ENCODE data around the gene DNAJC1.
A peak's percentile ranks its signal among the peaks of the same experiment; 100 is the strongest.
"Not testable (repeated sequence)": the region's sequence is repeated elsewhere in the genome, so short reads cannot be mapped to it uniquely, and the experiment has no call there.

Gene DNAJC1

DNA sequence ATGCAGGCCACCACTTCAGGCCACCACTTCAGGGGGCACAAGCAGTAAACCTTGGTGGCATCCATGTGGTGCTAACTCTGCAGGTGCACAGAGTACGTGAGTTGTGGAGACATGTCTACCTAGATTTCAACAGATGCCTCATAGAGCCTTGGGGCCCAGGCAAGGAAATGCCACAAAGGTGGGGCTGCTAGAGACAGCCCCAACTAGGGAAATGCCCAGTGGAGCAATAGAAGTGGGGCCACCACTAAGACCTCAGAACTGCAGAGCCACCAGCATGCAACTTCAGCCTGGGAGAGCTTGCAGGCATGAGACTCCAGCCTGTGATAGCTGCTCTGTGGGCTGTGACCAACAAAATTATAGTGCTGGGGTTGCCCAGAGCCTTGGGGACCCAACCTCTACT is 107.6 kb downstream of the DNAJC1 start:
- no peak for DNase-seq

DNA sequence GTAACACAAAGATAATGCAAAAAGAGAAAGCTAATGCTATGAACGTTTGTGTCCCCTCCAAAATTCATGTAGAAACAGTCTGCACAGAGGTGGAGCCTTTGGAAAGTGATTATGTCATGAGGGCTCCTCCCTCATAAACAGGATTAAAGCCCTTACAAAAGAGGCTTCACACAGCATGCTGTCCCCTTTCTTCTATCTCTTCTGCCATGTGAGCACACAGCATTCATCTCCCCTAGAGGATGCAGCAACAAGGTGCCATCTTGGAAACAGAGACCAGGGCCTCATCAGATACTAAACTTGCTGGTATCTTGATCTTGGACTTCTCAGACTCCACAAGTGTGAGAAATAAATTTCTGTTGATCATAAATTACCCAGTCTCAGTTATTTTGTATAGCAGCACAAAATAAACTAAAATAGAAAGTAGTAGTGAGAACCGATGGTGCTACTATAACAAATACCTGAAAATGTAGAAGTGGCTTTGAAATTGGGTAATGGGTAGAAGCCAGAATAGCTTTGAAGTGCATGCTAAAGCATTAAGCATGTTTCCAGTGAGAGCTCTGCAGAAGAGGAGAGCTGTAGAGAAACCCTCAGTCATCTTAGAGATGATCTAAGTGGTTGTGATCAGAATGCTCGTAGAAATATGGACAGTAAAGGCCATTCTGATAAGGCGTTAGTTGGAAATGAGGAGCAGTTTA is 108.7 kb downstream of the DNAJC1 start:
- DNase-seq: no peak

DNA sequence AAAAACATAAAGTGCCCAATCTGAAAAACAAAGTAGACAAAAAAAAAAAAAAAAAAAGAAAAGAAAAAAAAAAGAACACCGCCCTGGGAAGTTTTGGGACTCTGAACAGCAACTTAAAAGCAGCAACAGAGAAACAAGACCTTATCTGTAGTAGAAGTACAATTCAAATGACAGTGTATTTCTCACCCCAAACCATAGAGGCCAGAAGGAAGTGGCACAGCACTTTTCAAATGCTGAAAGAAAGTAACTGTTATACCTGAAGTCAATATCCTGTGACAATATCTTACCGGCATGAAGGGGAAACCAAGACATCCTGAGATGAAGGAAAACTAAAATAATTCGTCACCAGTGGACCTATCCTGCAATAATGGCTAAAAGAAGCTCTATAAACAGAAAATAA is 112.1 kb downstream of the DNAJC1 start:
- DNase-seq: no peak

DNA sequence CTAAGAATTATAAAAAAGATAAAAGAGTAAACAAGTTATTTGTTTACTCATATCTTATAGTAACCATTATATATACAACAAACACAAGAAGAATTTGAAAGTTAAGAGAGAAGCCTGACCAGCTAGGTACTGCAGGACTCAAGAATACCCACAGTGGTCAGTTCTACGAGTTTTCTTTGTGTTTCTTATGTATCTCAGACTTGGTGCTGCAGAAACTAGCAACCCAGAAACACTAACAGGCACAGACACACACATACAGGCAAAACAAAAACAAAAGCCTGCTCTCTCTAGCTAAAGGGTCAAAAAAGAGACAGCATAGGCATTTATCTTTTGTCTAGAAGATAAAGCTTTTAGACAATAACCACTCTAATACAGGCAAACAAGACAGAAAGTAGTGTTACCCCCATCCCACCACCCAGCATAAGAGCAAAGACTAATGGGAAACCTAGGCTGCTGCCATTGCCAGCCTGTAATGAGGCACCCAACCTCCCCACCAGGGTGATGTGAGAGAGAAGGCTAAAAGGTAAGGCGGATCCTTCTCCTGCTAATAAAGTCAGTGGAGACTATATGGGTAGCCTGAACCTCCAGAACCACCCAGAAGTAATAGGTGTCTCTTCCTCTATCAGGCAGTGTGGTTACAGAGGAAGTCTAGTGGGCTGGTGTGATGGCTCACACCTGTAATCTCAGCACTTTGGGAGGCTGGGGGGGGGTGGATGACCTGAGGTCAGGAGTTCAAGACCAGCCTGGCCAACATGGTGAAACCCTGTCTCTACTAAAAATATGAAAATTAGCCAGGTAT is 113.9 kb downstream of the DNAJC1 start:
- DNase-seq: no peak

DNA sequence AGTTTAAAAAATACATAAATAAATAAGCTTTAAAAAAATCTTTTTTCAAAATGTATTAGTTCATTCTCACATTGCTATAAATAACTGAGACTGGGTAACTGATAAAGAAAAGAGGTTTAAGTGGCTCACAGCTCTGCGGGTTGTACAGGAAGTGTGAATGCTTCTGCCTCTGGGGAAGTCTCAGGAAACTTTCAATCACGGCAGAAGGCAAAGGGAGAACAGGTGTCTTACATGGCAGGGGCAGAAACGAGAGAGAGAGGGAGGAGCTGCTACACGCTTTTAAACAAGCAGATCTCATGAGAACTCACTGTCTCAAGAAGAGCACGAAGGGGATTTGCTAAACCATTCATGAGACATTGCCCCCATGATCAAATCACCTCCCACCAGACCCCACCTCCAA is 114.6 kb downstream of the DNAJC1 start:
- peak; percentile 45 for DNase-seq

DNA sequence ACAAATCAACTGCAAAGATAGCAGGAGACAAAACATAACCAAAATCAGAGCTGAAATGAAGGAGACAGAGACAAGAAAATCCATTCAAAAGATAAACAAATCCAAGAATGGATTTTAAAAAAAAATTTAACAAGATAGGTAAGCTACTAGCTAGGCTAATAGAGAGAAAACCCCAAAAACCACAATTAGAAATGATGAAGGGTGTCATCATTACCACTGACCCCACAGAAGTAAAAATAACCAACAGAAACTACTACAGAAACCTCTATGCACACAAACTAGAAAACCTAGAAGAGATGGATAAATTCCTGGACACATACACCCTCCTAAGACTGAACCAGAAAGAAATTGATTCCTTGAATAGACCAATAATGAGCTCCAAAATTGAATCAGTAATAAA is 117.6 kb downstream of the DNAJC1 start:
- no peak for DNase-seq

DNA sequence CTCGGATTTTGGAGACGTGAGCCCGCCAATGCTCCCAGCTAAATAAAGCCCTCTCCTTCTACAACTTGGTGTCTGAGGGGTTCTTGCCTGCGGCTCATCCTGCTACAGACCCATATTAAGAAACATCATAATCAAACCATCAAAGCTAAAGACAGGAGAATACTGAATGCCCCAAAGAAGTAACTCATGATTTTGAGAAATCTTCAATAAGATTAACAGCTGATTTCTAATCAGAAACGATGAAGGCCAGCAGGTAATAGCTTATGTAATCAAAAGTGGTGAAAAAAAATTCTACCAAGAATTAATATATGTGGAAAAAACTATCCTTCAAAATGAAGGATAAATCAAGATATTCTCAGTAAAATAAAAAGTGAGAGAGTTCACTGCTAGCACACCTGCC is 130.3 kb downstream of the DNAJC1 start:
- no peak for DNase-seq

DNA sequence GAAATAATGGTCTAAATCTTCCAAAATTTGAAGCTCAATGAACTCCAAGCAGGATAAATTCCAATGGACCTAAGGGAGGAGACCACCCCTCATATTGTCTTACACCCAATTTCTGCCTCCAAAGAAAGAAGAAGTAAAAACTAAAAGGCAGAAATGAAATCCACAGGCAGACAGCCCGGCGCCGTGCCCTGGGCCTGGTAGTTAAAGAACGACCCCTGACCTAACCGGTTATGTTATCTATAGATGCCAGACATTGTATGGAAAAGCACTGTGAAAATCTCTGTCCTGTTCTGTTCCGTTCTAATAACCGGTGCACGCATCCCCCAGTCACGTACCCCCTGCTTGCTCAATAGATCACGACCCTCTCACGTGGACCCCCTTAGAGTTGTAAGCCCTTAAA is 130.8 kb downstream of the DNAJC1 start:
- DNase-seq: not testable (repeated sequence)

DNA sequence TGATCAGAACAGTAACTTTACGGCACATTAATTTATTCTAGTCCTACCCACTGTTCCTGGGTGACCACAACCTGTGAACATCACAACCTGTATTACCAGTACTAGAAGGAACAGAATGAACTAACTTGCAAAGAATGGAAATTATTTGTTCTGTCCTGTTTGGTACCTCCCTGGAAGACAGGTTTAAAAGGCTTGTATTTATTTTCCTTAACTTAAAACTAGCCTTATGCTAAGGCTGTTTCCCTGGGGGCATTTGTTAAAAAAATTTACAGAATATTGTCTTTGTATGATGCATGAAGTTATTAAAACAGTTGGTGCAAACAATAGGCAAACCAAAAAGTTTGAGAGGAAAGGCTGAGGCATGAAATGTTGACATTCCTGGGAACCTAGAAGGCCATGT is 132.7 kb downstream of the DNAJC1 start:
- DNase-seq: no peak

DNA sequence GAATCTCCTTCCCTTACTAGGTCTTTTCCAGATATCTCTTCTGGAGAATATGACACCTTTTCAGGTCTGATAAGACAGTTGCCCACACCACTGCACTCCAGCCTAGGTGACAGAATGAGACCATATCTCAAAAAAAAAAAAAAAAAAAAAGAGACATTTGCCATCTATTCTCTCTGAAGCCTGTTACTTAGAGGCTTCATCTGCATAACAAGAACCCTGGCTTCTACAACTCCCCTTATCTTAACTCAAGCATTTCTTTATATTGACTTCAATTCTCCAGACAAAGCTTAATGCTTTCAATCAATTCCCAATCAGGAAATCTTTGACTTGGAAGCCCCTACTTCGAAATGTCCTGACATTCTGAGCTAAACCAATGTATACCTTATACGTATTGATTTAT is 134.4 kb downstream of the DNAJC1 start:
- DNase-seq: not testable (repeated sequence)

DNA sequence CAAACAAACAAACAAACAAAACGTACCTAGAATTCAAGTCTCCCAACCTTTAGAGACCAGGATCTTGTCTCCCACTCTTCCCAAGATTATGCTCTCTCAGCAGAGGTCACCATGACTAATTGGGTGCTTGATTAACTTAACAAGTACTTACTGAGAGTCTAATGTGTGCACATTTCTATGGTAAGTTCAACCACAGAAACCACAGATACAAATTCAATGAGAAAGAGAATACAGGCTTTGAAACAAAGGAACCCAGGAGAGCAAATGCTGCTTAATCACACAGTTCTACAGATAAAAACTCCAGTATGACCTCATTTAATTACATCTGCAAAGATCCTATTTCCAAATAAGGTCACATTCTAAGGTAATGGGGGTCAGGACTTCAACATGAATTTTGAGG is 142.8 kb downstream of the DNAJC1 start:
- DNase-seq: no peak

DNA sequence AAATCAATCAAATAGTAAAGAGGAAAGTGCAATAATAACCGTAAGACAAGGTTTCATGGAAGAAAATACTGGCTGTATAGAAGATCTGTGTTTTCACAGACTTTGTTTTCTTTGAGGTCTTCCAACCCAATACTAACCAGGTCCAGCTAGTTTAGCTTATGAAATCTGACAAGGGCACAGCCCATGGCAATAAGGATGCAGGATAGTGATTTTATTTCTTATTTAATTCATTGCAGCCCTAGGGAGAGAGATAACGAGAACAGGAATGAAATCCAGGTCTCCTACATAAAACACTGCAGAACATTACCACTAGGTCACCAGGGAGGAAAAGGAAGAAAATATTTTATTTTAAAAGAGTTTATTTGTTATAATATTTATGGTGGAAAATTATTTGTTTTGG is 145.1 kb downstream of the DNAJC1 start:
- no peak for DNase-seq

DNA sequence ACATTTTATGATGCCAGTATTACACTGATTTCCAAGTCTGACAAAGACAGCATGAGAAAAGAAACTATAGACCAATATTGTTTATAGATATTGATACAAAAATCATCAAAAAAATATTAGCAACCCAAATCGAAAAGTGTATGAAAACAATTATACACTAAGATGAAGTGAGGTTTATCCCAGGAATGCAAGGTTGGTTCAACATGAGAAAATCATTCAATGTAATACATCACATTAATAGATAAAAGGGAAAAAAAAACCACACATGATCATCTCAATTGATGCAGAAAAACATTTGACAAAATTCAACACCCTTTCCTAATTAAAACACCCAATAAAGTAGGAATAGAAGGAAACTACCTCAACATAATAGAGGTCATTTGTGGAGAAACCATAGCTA is 153.9 kb downstream of the DNAJC1 start:
- DNase-seq: no peak

DNA sequence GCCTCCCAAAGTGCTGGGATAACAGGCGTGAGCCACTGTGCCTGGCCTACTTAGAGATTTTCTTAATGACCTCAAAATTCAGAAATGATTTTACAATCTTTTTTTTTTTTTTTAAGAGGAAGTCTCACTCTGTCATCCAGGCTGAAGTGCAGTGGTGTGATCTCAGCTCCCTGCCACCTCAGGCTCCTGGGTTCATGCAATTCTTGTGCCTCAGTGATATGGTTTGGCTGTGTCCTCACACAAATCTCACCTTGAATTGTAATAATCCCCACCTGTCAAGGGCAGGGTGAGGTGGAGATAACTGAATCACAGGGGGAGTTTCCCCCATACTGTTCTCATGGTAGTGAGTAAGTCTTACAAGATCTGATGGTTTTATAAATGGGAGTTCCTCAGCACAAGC is 159.9 kb downstream of the DNAJC1 start:
- DNase-seq: no peak

DNA sequence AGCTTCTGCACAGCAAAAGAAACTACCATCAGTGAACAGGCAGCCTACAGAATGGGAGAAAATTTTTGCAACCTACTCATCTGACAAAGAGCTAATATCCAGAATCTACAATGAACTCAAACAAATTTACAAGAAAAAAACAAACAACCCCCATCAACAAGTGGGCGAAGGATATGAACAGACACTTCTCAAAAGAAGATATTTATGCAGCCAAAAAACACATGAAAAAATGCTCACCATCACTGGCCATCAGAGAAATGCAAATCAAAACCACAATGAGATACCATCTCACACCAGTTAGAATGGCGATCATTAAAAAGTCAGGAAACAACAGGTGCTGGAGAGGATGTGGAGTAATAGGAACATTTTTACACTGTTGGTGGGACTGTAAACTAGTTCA is 162.3 kb downstream of the DNAJC1 start:
- not testable (repeated sequence) for DNase-seq

DNA sequence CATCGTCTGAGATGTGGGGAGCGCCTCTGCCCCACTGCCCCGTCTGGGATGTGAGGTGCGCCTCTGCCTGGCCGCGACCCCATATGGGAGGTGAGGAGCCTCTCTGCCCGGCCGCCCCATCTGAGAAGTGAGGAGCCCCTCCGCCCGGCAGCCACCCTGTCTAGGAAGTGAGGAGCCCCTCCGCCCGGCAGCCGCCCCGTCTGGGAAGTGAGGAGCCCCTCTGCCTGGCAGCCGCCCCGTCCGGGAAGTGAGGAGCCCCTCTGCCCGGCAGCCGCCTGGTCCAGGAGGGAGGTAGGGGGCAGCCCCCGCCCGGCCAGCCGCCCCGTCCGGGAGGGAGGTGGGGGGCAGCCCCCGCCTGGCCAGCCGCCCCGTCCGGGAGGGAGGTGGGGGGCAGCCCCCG is 166.0 kb downstream of the DNAJC1 start:
- DNase-seq: not testable (repeated sequence)

DNA sequence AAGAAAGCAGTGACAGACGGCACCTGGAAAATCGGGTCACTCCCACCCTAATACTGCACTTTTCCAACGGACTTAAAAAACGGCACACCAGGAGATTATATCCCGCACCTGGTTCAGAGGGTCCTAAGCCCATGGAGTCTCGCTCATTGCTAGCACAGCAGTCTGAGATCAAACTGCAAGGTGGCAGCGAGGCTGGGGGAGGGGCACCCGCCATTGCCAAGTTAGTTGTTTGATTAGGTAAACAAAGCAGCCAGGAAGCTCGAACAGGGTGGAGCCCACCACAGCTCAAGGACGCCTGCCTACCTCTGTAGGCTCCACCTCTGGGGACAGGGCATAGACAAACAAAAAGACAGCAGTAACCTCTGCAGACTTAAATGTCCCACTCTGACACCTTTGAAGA is 169.0 kb downstream of the DNAJC1 start:
- not testable (repeated sequence) for DNase-seq

DNA sequence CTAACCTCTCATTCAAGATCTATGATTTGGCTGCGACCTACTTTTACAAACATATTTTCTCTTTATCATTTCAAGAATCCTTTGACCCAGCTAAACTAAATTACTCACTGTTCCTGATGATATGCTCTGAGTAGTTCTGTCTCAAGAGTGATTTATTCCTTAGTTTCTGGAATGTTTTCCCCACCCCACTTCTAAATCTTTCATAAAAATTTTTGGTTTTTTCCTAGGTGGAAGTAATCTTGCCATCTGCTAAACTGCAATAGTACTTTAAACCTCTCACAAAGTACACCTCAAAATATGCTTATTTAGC is 170.8 kb downstream of the DNAJC1 start:
- no peak for DNase-seq

DNA sequence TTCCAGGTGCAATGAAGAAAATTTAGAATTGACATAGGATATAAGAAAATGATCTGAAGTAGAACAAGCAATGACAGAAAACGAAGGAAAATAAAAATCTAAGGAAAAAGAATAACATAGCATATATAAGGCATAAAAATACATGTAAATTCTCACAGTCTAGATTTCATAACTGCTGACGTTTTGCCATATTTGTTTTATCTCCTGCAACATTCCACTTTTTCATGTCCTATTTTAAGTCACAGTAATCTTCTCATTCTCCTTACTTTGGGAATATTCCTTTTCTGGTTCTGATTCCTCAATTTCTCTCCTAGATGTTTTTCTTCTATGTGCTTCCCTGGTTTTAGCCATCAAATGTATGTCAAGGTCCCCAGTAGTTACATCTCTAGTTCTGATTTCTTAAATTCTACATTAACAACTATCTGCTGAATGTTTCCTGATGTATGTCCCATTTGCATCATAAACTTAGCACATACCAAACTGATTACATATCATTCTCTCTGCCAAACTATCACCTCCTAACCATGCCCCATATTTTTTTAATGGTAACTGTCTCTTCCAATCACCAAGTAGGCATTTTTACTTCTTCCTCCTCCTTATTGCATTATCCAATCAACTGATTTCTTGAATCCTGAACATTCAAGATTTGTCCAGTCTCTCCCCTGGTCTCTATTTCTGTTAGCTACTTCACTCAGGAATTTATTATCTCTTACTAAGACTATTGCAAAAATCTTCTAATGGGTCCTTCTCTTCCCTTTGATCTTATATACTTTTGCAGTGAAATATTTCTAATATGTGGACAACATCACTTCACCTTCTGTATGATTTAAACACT is 171.3 kb downstream of the DNAJC1 start:
- DNase-seq: no peak

DNA sequence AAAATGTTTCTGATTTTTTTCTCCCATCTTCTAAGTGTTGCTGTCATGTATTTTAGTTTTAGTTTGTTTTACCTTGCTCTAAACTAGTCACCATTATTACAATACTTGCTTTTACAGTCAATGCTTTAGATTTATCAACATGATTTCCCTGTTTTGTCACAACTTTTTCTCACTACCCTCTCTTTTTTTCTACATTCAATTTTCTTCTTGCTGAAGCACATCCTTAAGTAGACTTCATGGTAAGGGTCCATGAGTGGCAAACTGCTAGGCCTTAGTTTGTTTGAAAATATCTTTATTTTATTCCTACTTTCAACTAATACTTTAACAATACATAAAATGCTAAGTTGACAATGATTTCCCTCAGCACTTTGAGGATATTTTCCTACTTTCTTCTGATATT is 173.5 kb downstream of the DNAJC1 start:
- DNase-seq: no peak

DNA sequence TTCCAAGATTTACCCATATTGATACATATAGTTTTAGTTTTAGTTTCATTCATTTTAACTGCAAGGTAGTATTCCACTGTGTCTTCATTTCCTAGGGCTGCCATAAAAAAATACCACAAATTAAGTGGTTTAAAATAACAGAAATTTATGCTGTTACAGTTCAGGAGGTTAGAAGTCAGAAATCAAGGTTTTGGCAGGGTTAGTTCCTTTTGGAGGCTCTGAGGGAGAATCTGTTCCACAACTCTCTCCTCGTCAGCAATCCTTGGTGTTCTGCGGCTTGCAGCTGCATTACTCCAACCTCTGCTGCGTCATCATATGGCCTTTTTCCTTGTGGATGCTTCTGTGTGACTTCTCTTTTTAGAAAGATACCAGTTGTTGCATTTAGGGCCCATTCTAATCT is 176.2 kb downstream of the DNAJC1 start:
- DNase-seq: no peak

DNA sequence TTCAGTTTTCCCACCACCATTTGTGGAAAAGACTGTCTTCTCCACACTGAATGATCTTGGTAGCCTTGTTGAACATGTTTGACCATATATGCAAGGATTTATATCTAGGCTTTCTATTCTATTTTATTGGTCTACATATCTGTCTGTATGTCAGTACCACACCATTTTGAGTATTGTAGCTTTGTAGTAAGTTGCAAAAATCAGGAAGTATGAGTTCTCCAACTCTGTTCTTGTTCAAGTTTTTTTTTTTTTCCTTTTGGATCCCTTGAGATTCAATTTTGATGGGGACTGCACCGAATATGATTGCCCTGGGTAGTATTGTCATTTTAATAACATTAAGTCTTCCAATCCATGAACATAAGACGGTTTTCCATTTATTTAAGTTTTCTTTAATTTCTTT is 176.8 kb downstream of the DNAJC1 start:
- DNase-seq: no peak

DNA sequence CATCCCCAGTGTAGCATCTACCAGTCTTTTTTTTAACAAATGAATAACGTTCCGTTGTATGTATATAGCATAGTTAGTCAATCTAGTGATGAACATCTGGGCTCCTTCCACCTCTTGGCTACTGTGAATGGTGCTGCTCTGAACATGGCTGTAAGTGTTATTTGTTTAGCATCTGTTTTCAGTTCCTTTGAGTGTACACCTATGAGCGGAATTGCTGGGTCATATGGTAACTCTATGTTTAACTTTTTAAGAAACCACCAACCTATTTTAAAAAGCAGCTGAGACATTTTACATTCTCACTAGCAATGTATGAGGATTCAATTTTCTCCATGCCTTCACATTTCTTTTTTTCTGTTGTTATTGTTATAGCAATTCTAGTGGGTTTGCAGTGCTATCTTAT is 178.2 kb downstream of the DNAJC1 start:
- no peak for DNase-seq

DNA sequence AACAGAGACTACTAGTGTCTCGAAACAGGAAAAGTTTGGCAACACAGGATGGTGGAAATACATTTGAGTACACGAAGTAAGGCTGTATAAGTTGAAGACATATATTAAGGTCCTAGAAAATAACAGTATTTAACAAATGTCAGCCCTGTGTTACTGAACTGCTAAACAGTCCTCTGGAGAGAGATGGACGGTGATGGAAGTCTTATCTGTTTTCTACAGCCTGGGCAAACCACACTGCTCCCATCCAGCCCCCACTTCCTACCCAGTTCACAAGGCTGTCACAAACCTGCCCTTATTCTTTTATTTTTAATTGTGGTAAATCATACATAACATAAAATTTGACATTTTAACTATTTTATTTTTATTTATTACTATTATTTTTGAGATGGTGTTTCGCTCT is 179.1 kb downstream of the DNAJC1 start:
- no peak for DNase-seq
